ENCODE measurements around the gene PER1. TPM values are rescaled to one million over a fixed set of nuclear protein-coding genes. Genes with fewer than 3 reads are reported as not detected.

Gene PER1
- total and polyA plus RNA-seq, 10 of the 15 experiments (the other 5 are each of a cell fraction or from before 2014, with no cell fraction given), result 0.02 to 25.1 (median 5.4) TPM

GRCh38 chr17:8192070-8192815 is 40.0 kb upstream of the PER1 start (continued):
- TF ChIP-seq ZBTB11 (CRISPR knock-in tag; IDR thresholded peaks at IDR 0.05) (no peak), IRF5 (IDR thresholded peaks at IDR 0.05; ENCODE audit: borderline replicate concordance) (no peak), EGR1 (IDR thresholded peaks at IDR 0.05; ENCODE audit: borderline replicate concordance in 1 of 2, low read depth in 2 of 2, low read length in 2 of 2) (peak in 1 of 2 experiments; percentile 79; a peak in 1 of 3 replicates), CBFB (IDR thresholded peaks at IDR 0.05; ENCODE audit: low read depth) (0 out of 2 replicates have a peak, but pooled peaks have one; percentile 22), POLR2A (IDR thresholded peaks at IDR 0.05; ENCODE audit: low read depth, low read length) (peak; percentile 79), RELB (IDR thresholded peaks at IDR 0.05; ENCODE audit: low read depth) (no peak), ZBTB4 (CRISPR knock-in tag; IDR thresholded peaks at IDR 0.05) (no peak), HSF1 (IDR thresholded peaks at IDR 0.05; ENCODE audit: low read depth, low read length) (no peak), RAD51 (IDR thresholded peaks at IDR 0.05) (peak; percentile 99), RFX5 (IDR thresholded peaks at IDR 0.05; ENCODE audit: low read depth, low read length) (no peak), BCLAF1 (IDR thresholded peaks at IDR 0.05) (no peak)
